Endothelial cell of umbilical vein (primary cell): ENCODE measurements around the gene EEF2K. TPM values are rescaled to one million over a fixed set of nuclear protein-coding genes. Genes with fewer than 3 reads are reported as not detected.

ENCODE experiments used
- BruUV-seq: library from RNA; stranded (reverse); fragments of 400-500 nt; replicated peaks from 2 replicates; lab custom pipeline; 2021; lab: Mats Ljungman, UMichigan
- CTCF ChIA-PET: fragments of 300-600, 350-600 bp; sonication (Branson Sonifier 250); formaldehyde crosslinking; loops from one replicate; lab custom pipeline; 2021; ENCODE audit warnings: antibody characterized with exemption, inconsistent platforms; lab: Charles Lee
- POLR2A ChIA-PET: fragments of 300-600, 350-600 bp; sonication (Branson Sonifier 250); formaldehyde crosslinking; loops from one replicate; lab custom pipeline; 2021; ENCODE audit warnings: antibody characterized with exemption, inconsistent platforms; lab: Charles Lee
- DNase-seq: peaks from one replicate; pipeline ENCODE4 v3.0.0-alpha.2; 2011; ENCODE audit warnings: low read depth, low spot score
- FAIRE-seq: peaks from 2 replicates; lab custom pipeline; 2011; peaks lifted over from hg19 to GRCh38; lab: Jason Lieb, UNC
- H2AFZ ChIP-seq: 2 replicates; pipeline ENCODE4 v1.6.0; 2012; ENCODE audit warnings: low read depth, low read length, control low read depth, inconsistent platforms
- H3K27ac ChIP-seq: 2 replicates; pipeline ENCODE4 v1.5.1; 2011; ENCODE audit warnings: low read depth, mild to moderate bottlenecking, control low read depth, low read length, moderate library complexity; ENCODE audit not compliant: insufficient read depth
- H3K27me3 ChIP-seq, 2 experiments: 2 replicates each; pipeline versions ENCODE4 v1.6.0 to v1.6.1; 2011; ENCODE audit warnings: low read length in 2 of 2, mixed read lengths in 1 of 2; ENCODE audit not compliant: control insufficient read depth in 2 of 2, insufficient read depth in 2 of 2
- H3K36me3 ChIP-seq, 2 experiments: 2 replicates in 1 of 2; 3 replicates in 1 of 2; pipeline ENCODE4 v1.5.1; 2011; ENCODE audit warnings: low read length in 2 of 2, mild to moderate bottlenecking in 1 of 2, moderate library complexity in 1 of 2; ENCODE audit not compliant: control insufficient read depth in 2 of 2, insufficient read depth in 2 of 2; ENCODE audit errors: extremely low read depth in 1 of 2
- H3K4me1 ChIP-seq: 3 replicates; pipeline ENCODE4 v1.5.1; 2011; ENCODE audit warnings: mild to moderate bottlenecking, low read length; ENCODE audit not compliant: control insufficient read depth, insufficient read depth; ENCODE audit errors: extremely low read depth
- H3K4me2 ChIP-seq: 2 replicates; pipeline ENCODE4 v1.6.1; 2011; ENCODE audit warnings: low read length, control low read depth, mixed read lengths; ENCODE audit not compliant: insufficient read depth
- H3K4me3 ChIP-seq, 3 experiments: fragments of 200-600 bp in 1 of 3; sonication (generic), shearing (Covaris generic) in 1 of 3; replicated peaks in 1 of 3; 2 replicates each; pipeline ENCODE4 v1.5.1; 2011 to 2016; ENCODE audit warnings: control low read depth in 3 of 3, low read length in 3 of 3, mild to moderate bottlenecking in 2 of 3, inconsistent platforms in 1 of 3, low read depth in 1 of 3, moderate library complexity in 1 of 3; ENCODE audit not compliant: insufficient read depth in 1 of 3
- H3K79me2 ChIP-seq: 2 replicates; pipeline ENCODE4 v1.6.0; 2012; ENCODE audit warnings: low read length, inconsistent platforms; ENCODE audit not compliant: control insufficient read depth, insufficient read depth
- H3K9ac ChIP-seq: replicated peaks from 2 replicates; pipeline ENCODE3; 2011; ENCODE audit warnings: low read length, control low read depth; ENCODE audit not compliant: insufficient read depth; ENCODE audit errors: extremely low read depth
- H3K9me1 ChIP-seq: replicated peaks from 3 replicates; pipeline ENCODE4 v1.6.0; 2011; ENCODE audit warnings: mild to moderate bottlenecking, low read length; ENCODE audit not compliant: control insufficient read depth, insufficient read depth; ENCODE audit errors: extremely low read depth
- H3K9me3 ChIP-seq: replicated peaks from 2 replicates; pipeline ENCODE4 v1.5.1; 2012; ENCODE audit warnings: low read length, inconsistent platforms; ENCODE audit not compliant: control insufficient read depth, insufficient read depth
- H4K20me1 ChIP-seq: replicated peaks from 2 replicates; pipeline ENCODE3; 2011; ENCODE audit warnings: mild to moderate bottlenecking, low read length; ENCODE audit not compliant: control insufficient read depth, insufficient read depth; ENCODE audit errors: extremely low read depth
- CTCF ChIP-seq, 2 donors: IDR thresholded peaks; 1 replicate in 1 of 2; 2 replicates in 1 of 2; pipeline ENCODE4 v1.5.1; 2011; ENCODE audit warnings: low read length in 2 of 2, mild to moderate bottlenecking in 2 of 2, moderate library complexity in 2 of 2, control low read depth in 1 of 2, inconsistent platforms in 1 of 2, low read depth in 1 of 2; ENCODE audit not compliant: insufficient read depth in 1 of 2; ENCODE audit errors: extremely low read depth in 1 of 2
- EZH2 ChIP-seq: IDR thresholded peaks from 2 replicates; pipeline ENCODE4 v1.6.1; 2012; ENCODE audit warnings: borderline replicate concordance, low read depth, mild to moderate bottlenecking, moderate library complexity, low read length, inconsistent platforms; ENCODE audit not compliant: severe bottlenecking
- FOS ChIP-seq: IDR thresholded peaks from 2 replicates; pipeline ENCODE4 v1.6.1; 2011; ENCODE audit warnings: mild to moderate bottlenecking, low read length, moderate library complexity, borderline replicate concordance; ENCODE audit not compliant: insufficient read depth
- GATA2 ChIP-seq: IDR thresholded peaks from 2 replicates; pipeline ENCODE4 v1.7.0; 2011; ENCODE audit warnings: low read depth, mild to moderate bottlenecking, moderate library complexity, mixed read lengths, low read length; ENCODE audit not compliant: insufficient read length, insufficient read depth
- JUN ChIP-seq: IDR thresholded peaks from 2 replicates; pipeline ENCODE4 v1.6.1; 2011; ENCODE audit warnings: borderline replicate concordance, low read depth; ENCODE audit not compliant: insufficient read length, insufficient read depth
- MAX ChIP-seq: IDR thresholded peaks from 2 replicates; pipeline ENCODE4 v1.6.1; 2011; ENCODE audit not compliant: insufficient read depth, insufficient read length
- MYC ChIP-seq: IDR thresholded peaks from one replicate; pipeline ENCODE4 v1.6.1; 2011; ENCODE audit warnings: mild to moderate bottlenecking, low read depth, low read length
- POLR2A ChIP-seq: IDR thresholded peaks from 2 replicates; pipeline ENCODE4 v1.6.1; 2012; ENCODE audit warnings: low read depth, mild to moderate bottlenecking, control low read depth, low read length
- POLR2AphosphoS5 ChIP-seq: IDR thresholded peaks from 2 replicates; pipeline ENCODE4 v1.6.1; 2012; ENCODE audit warnings: low read depth, mild to moderate bottlenecking, control low read depth, low read length, moderate library complexity; ENCODE audit not compliant: insufficient read depth
- dilution Hi-C: fragments of 300-500 bp; cut with MboI; formaldehyde crosslinking; loops from one replicate; pipeline ENCODE4 v1.15.0; 2019; ENCODE audit warnings: low sequenced_read_pairs; ENCODE audit not compliant: extremely low pct_ligation_motif_present
- intact Hi-C: fragments of 100-400 bp; cut with micrococcal nuclease; formaldehyde crosslinking; loops from one replicate; pipeline ENCODE4 v1.10.0; 2022
- polyA plus RNA-seq, 4 experiments: library from polyadenylated mRNA; depleted of rRNA in 3 of 4; stranded (reverse) in 3 of 4; unstranded in 1 of 4; fragments of >200 nt; gene quantifications; 2 replicates each; pipeline versions ENCODE4 v1.2.1 to v1.2.3, GENCODE V29; 2011 to 2012; ENCODE audit warnings: missing spikeins in 1 of 4
- total RNA-seq: library from RNA; stranded (reverse); gene quantifications from 2 replicates; pipeline ENCODE4 v1.2.3, GENCODE V29; 2021

Gene EEF2K
- total and polyA plus RNA-seq, 2 donors (not counting 3 experiments of a cell fraction or from before 2014, with no cell fraction given): 16.0 to 48.6 TPM

- no peaks in the 10 kb centered on the region for H3K36me3 ChIP-seq
- DNase-seq: no peak
- no peaks in the 10 kb centered on the region for H3K27me3 ChIP-seq
- H3K4me3 ChIP-seq: peak overlapping the region; percentile 3 to 55 (median 10)
- no peak for FAIRE-seq
- peak overlapping the region; percentile 99 for H3K27ac ChIP-seq
- POLR2A ChIA-PET: interaction anchor here (0.5 to 1.3 kb wide), 2 partner anchors 13 to 205 kb away, joined by 3 to 8 read pairs; partner anchors contain the start of gene EEF2K
- dilution Hi-C loops: no loop called here
- intact Hi-C loops: loop anchor here (5.0 kb wide), 2 partner anchors 939 to 1291 kb away; partner anchors contain the start of genes DCUN1D3 and LYRM1
- no peak for TF ChIP-seq MAX
- no peak for TF ChIP-seq FOS
- no peak for TF ChIP-seq GATA2
- no peak for TF ChIP-seq EZH2
- TF ChIP-seq MYC: no peak
- no peak for TF ChIP-seq POLR2A
- no peak for TF ChIP-seq JUN
- TF ChIP-seq POLR2AphosphoS5: no peak
- no peak for TF ChIP-seq CTCF (IDR thresholded peaks at IDR 0.05; ENCODE audit: extremely low read depth in 1 of 2, insufficient read depth in 1 of 2, low read depth in 1 of 2, low read length in 2 of 2)
- peak overlapping the region; percentile 96 for H3K9ac ChIP-seq
- H3K4me2 ChIP-seq: peak overlapping the region; percentile 96
- CTCF ChIA-PET: interaction anchor here (1.3 to 3.0 kb wide), 4 partner anchors 12 to 242 kb away, joined by 4 to 16 read pairs (median 8); partner anchors contain the start of genes EEF2K and POLR3E
- no TSS peak for BruUV-seq
- H3K9me3 ChIP-seq: no peaks in the 10 kb centered on the region
- no peaks in the 10 kb centered on the region for H3K9me1 ChIP-seq
- H2AFZ ChIP-seq: no peak overlapping the region
- peaks cover 45% of the 10 kb centered on the region for H3K4me1 ChIP-seq
- no peaks in the 10 kb centered on the region for H3K79me2 ChIP-seq
- H4K20me1 ChIP-seq: no peaks in the 10 kb centered on the region
Measured at GRCh38 chr16:22193063-22193411, 13.0 kb upstream of the EEF2K start.
